GM12878 (cell line): ENCODE data around the gene RET. TPM values are rescaled to one million over a fixed set of nuclear protein-coding genes. Genes with fewer than 3 reads are reported as not detected.

Experiments
- ATAC-seq: fragments of 200-7000 bp; cut with Tn5 transposase; 3 replicates; pipeline ENCODE4 v1.9.1; 2020; ENCODE audit warnings: mild to moderate bottlenecking, moderate library complexity
- BruUV-seq: library from RNA; stranded (reverse); fragments of 400-500 nt; replicated peaks from 2 replicates; lab custom pipeline; 2021; lab: Mats Ljungman, UMichigan
- CTCF ChIA-PET: fragments of 300-600 bp; sonication (Branson Sonifier 250); formaldehyde crosslinking; extraction: SDS; loops from one replicate; lab custom pipeline; 2021; ENCODE audit warnings: inconsistent platforms; lab: Yijun Ruan, JAX
- POLR2A ChIA-PET: fragments of 350-600 bp; formaldehyde crosslinking; extraction: SDS; loops from one replicate; lab custom pipeline; 2021; ENCODE audit warnings: inconsistent platforms; lab: Charles Lee
- RAD21 ChIA-PET: fragments of 300-600 bp; sonication (Branson Sonifier 250); formaldehyde crosslinking; loops from one replicate; lab custom pipeline; 2023; ENCODE audit warnings: antibody characterized with exemption; ENCODE audit not compliant: unreplicated experiment; lab: Charles Lee
- SMC1A ChIA-PET: fragments of 300-600 bp; sonication (Branson Sonifier 250); formaldehyde crosslinking; loops from one replicate; lab custom pipeline; 2023; ENCODE audit not compliant: unreplicated experiment, uncharacterized antibody; lab: Charles Lee
- DNase-seq: peaks from one replicate; pipeline ENCODE4 v3.0.0-alpha.2; 2011; ENCODE audit warnings: low read depth, low spot score
- FAIRE-seq: peaks from 3 replicates; lab custom pipeline; 2011; peaks lifted over from hg19 to GRCh38; lab: Jason Lieb, UNC
- H2AFZ ChIP-seq: 2 replicates; pipeline ENCODE4 v1.6.0; 2011; ENCODE audit warnings: low read depth, low read length, control low read depth; ENCODE audit not compliant: control insufficient read depth
- H3K27ac ChIP-seq: 2 replicates; pipeline ENCODE4 v1.5.1; 2011; ENCODE audit warnings: control low read depth; ENCODE audit not compliant: control insufficient read depth, insufficient read depth
- H3K27me3 ChIP-seq, 2 experiments: replicated peaks in 1 of 2; 2 replicates each; pipeline versions ENCODE4 v1.6.0 to v1.6.1; 2011; ENCODE audit warnings: low read length in 1 of 2; ENCODE audit not compliant: control insufficient read depth in 2 of 2, insufficient read depth in 2 of 2
- H3K36me3 ChIP-seq, 2 experiments: 2 replicates each; pipeline ENCODE4 v1.5.1; 2011; ENCODE audit warnings: low read length in 1 of 2; ENCODE audit not compliant: control insufficient read depth in 2 of 2, insufficient read depth in 2 of 2
- H3K4me1 ChIP-seq: 2 replicates; pipeline ENCODE4 v1.6.1; 2011; ENCODE audit warnings: mild to moderate bottlenecking, low read length, moderate library complexity, mixed read lengths; ENCODE audit not compliant: control insufficient read depth, insufficient read depth
- H3K4me2 ChIP-seq: 2 replicates; pipeline ENCODE4 v1.6.0; 2011; ENCODE audit warnings: control low read depth; ENCODE audit not compliant: control insufficient read depth, insufficient read depth
- H3K4me3 ChIP-seq: fragments of 200-600 bp; sonication (generic); 2 replicates; pipeline ENCODE4 v1.5.1; 2016
- H3K79me2 ChIP-seq: 2 replicates; pipeline ENCODE4 v1.6.0; 2011; ENCODE audit warnings: low read length; ENCODE audit not compliant: control insufficient read depth, insufficient read depth
- H3K9ac ChIP-seq: 2 replicates; pipeline ENCODE4 v1.8.0; 2011; ENCODE audit warnings: low read length, control low read depth, mixed read lengths; ENCODE audit not compliant: control insufficient read depth, insufficient read depth
- H3K9me3 ChIP-seq: replicated peaks from 3 replicates; pipeline ENCODE4 v1.5.1; 2011; ENCODE audit warnings: mild to moderate bottlenecking, low read length; ENCODE audit not compliant: control insufficient read depth, insufficient read depth
- H4K20me1 ChIP-seq: 2 replicates; pipeline ENCODE4 v1.6.0; 2011; ENCODE audit not compliant: control insufficient read depth, insufficient read depth
- ATF2 ChIP-seq: IDR thresholded peaks from 2 replicates; pipeline ENCODE4 v1.6.1; 2012; ENCODE audit warnings: low read length, inconsistent platforms
- HDAC2 ChIP-seq: fragments of 200-600 bp; sonication (generic); IDR thresholded peaks from 2 replicates; pipeline ENCODE4 v1.6.1; 2017
- MEF2A ChIP-seq: IDR thresholded peaks from 2 replicates; pipeline ENCODE4 v1.6.1; 2011; ENCODE audit warnings: low read depth, mild to moderate bottlenecking, low read length, moderate library complexity; ENCODE audit not compliant: insufficient read depth
- POU2F2 ChIP-seq: IDR thresholded peaks from 3 replicates; pipeline ENCODE4 v1.6.1; 2011; ENCODE audit warnings: low read depth, mild to moderate bottlenecking, low read length, borderline replicate concordance
- RFX5 ChIP-seq: IDR thresholded peaks from 2 replicates; pipeline ENCODE4 v1.6.1; 2011; ENCODE audit warnings: low read depth, low read length, improper control_type of control experiment
- SIX5 ChIP-seq: IDR thresholded peaks from 2 replicates; pipeline ENCODE4 v1.6.1; 2011; ENCODE audit warnings: mild to moderate bottlenecking, low read depth, low read length, moderate library complexity; ENCODE audit not compliant: severe bottlenecking
- SPI1 ChIP-seq: IDR thresholded peaks from 2 replicates; pipeline ENCODE4 v1.6.1; 2011; ENCODE audit warnings: low read depth, mild to moderate bottlenecking, low read length, moderate library complexity, borderline replicate concordance; ENCODE audit not compliant: insufficient read depth
- ZBTB4 ChIP-seq: fragments of 450-650 bp; formaldehyde crosslinking; IDR thresholded peaks from 2 replicates; pipeline ENCODE4 v1.4.0; 2022; ENCODE audit warnings: mild to moderate bottlenecking, moderate library complexity
- ZNF274 ChIP-seq: IDR thresholded peaks from one replicate; pipeline ENCODE4 v1.8.0; 2011; ENCODE audit not compliant: insufficient read length, insufficient read depth
- WGBS: methylation state at CpG from one replicate; pipeline ENCODE4 v1.1.6; 2016; ENCODE audit warnings: low lambda C conversion rate; ENCODE audit not compliant: insufficient replicate concordance, insufficient coverage; ENCODE audit errors: missing lambda C conversion rate; 5-methylcytosine and 5-hydroxymethylcytosine counted together
- in situ Hi-C: fragments of 300-500 bp; cut with MboI; formaldehyde crosslinking; loops from 9 replicates; pipeline ENCODE4 v1.14.3; 2018; ENCODE audit warnings: mixed read lengths
- intact Hi-C: fragments of 100-400 bp; cut with micrococcal nuclease; formaldehyde crosslinking; loops from one replicate; pipeline ENCODE4 v1.14.2; 2022; ENCODE audit not compliant: unreplicated experiment
- polyA plus RNA-seq, 11 experiments: library from polyadenylated mRNA; depleted of rRNA in 4 of 11; unstranded in 6 of 11; stranded (reverse) in 5 of 11; fragments of >200 nt; fragmentation: Nextera tagmentation in 4 of 11; fragmentation: Illumina TruSeq in 1 of 11; extraction: Ambion mirVana in 4 of 11; extraction: Trizol in 1 of 11; gene quantifications; 1 replicate in 1 of 11; 2 replicates in 10 of 11; pipeline versions ENCODE4 v1.2.1 to v1.2.3, GENCODE V29; 2011 to 2016; ENCODE audit warnings: inconsistent platforms in 2 of 11, missing spikeins in 2 of 11, low read depth in 1 of 11
- total RNA-seq, 4 experiments: library from RNA; depleted of rRNA in 3 of 4; stranded (reverse); fragments of >200 nt in 3 of 4; fragmentation: Illumina TruSeq in 1 of 4; extraction: Trizol in 1 of 4; gene quantifications; 2 replicates each; pipeline versions ENCODE4 v1.2.1 to v1.2.3, GENCODE V29; 2013 to 2021

The RET gene
- total and polyA plus RNA-seq, 10 of the 15 experiments (the other 5 are each of a cell fraction or from before 2014, with no cell fraction given) = not detected

GRCh38 chr10:43056568-43057011 lies 20.3 kb upstream of the RET start:
- no peak overlapping the region for H3K27ac ChIP-seq
- H3K4me1 ChIP-seq = no peaks in the 10 kb centered on the region
- in situ Hi-C loops (no loop called here), intact Hi-C loops (no loop called here)
- no TSS peak for BruUV-seq
- H3K4me2 ChIP-seq = no peak overlapping the region
- no peak for TF ChIP-seq POU2F2
- no peak for TF ChIP-seq ZNF274
- no peak for TF ChIP-seq ZBTB4 (CRISPR knock-in tag)
- no peak for TF ChIP-seq RFX5
- TF ChIP-seq MEF2A = no peak
- TF ChIP-seq SIX5 = no peak
- no peak for TF ChIP-seq SPI1
- TF ChIP-seq HDAC2 = no peak
- no peak for TF ChIP-seq ATF2
- 5% methylated on average over 5 of the region's 5 CpGs for WGBS
- ATAC-seq (no peak), FAIRE-seq (no peak), DNase-seq (no peak)
- H3K9me3 ChIP-seq = no peaks in the 10 kb centered on the region
- no peaks in the 10 kb centered on the region for H4K20me1 ChIP-seq
- ChIA-PET POLR2A (no interaction called here), RAD21 (no interaction called here), CTCF (no interaction called here), SMC1A (interaction anchor here (0.7 kb wide), 1 partner anchor 73 kb away, joined by 3 read pairs; no protein-coding TSS in a partner anchor)
- H3K9ac ChIP-seq = no peak overlapping the region
- no peak overlapping the region for H3K4me3 ChIP-seq
- H3K27me3 ChIP-seq = no peaks in the 10 kb centered on the region; a peak in 2 of 4 replicates
- H2AFZ ChIP-seq = no peak overlapping the region
- H3K79me2 ChIP-seq = no peaks in the 10 kb centered on the region
- H3K36me3 ChIP-seq = no peaks in the 10 kb centered on the region
